CD14-positive monocyte (primary cell): ENCODE data around the gene AOPEP. TPM values are rescaled to one million over a fixed set of nuclear protein-coding genes. Genes with fewer than 3 reads are reported as not detected.
A peak's percentile ranks its signal among the peaks of the same experiment; 100 is the strongest.

Experiments used
- DNase-seq, 3 donors: peaks; one replicate each; pipeline ENCODE4 v3.0.0-alpha.2; 2011 to 2022
- H2AFZ ChIP-seq: 2 replicates; pipeline ENCODE4 v1.6.0; 2012; ENCODE audit warnings: mild to moderate bottlenecking, low read depth, low read length, inconsistent platforms; ENCODE audit not compliant: insufficient read depth, poor library complexity, severe bottlenecking
- H3K27ac ChIP-seq, 2 donors: 1 replicate in 1 of 2; 2 replicates in 1 of 2; pipeline ENCODE4 v1.5.1; 2012 to 2013; ENCODE audit warnings: low read length in 2 of 2, control low read depth in 1 of 2, inconsistent platforms in 1 of 2, low read depth in 1 of 2, mild to moderate bottlenecking in 1 of 2
- H3K27me3 ChIP-seq, 2 donors: one replicate each; pipeline versions ENCODE4 v1.6.0 to v1.6.1; 2011 to 2013; ENCODE audit warnings: low read length in 2 of 2; ENCODE audit not compliant: control insufficient read depth in 2 of 2, insufficient read depth in 2 of 2
- H3K36me3 ChIP-seq, 2 donors: replicated peaks in 1 of 2; 1 replicate in 1 of 2; 2 replicates in 1 of 2; pipeline versions ENCODE4 v1.5.1 to v1.6.1; 2012 to 2013; ENCODE audit warnings: low read length in 2 of 2, control low read depth in 1 of 2, inconsistent platforms in 1 of 2, mild to moderate bottlenecking in 1 of 2; ENCODE audit not compliant: insufficient read depth in 2 of 2, control insufficient read depth in 1 of 2
- H3K4me1 ChIP-seq, 2 donors: 1 replicate in 1 of 2; 2 replicates in 1 of 2; pipeline versions ENCODE4 v1.5.1 to v1.6.1; 2012 to 2013; ENCODE audit warnings: low read length in 2 of 2, control low read depth in 1 of 2, inconsistent platforms in 1 of 2, mild to moderate bottlenecking in 1 of 2, moderate library complexity in 1 of 2; ENCODE audit not compliant: insufficient read depth in 2 of 2, control insufficient read depth in 1 of 2
- H3K4me2 ChIP-seq: replicated peaks from 2 replicates; pipeline ENCODE3; 2012; ENCODE audit warnings: low read length, moderate library complexity, mild to moderate bottlenecking; ENCODE audit not compliant: poor library complexity, severe bottlenecking; ENCODE audit errors: extremely low read depth
- H3K4me3 ChIP-seq, 3 experiments: fragments of 200-600 bp in 1 of 3; sonication (generic) in 1 of 3; replicated peaks in 1 of 3; 1 replicate in 2 of 3; 2 replicates in 1 of 3; pipeline ENCODE4 v1.5.1; 2011 to 2013; ENCODE audit warnings: low read length in 3 of 3, mild to moderate bottlenecking in 3 of 3, control low read depth in 2 of 3, low read depth in 2 of 3, inconsistent platforms in 1 of 3, moderate library complexity in 1 of 3
- H3K79me2 ChIP-seq: 2 replicates; pipeline ENCODE4 v1.6.0; 2012; ENCODE audit warnings: mild to moderate bottlenecking, control low read depth, inconsistent platforms, low read length, moderate library complexity; ENCODE audit not compliant: insufficient read depth
- H3K9ac ChIP-seq: 2 replicates; pipeline ENCODE4 v1.6.0; 2017; ENCODE audit warnings: low read length, mild to moderate bottlenecking; ENCODE audit not compliant: insufficient read depth, poor library complexity, severe bottlenecking
- H3K9me3 ChIP-seq, 2 donors: replicated peaks in 1 of 2; 1 replicate in 1 of 2; 2 replicates in 1 of 2; pipeline versions ENCODE4 v1.5.1 to v1.6.1; 2012 to 2013; ENCODE audit warnings: low read length in 2 of 2, control low read depth in 1 of 2; ENCODE audit not compliant: control insufficient read depth in 1 of 2, insufficient read depth in 1 of 2
- H4K20me1 ChIP-seq: 2 replicates; pipeline ENCODE4 v1.6.0; 2012; ENCODE audit warnings: mild to moderate bottlenecking, low read length, control low read depth, moderate library complexity; ENCODE audit not compliant: insufficient read depth
- H3K27ac Mint-ChIP-seq, 7 donors: one replicate each; pipeline ENCODE4 v1.8.0; 2020; ENCODE audit warnings: mild to moderate bottlenecking in 7 of 7, mixed read lengths in 7 of 7, moderate library complexity in 6 of 7, inconsistent platforms in 2 of 7
- H3K27me3 Mint-ChIP-seq, 3 donors: one replicate each; pipeline ENCODE4 v1.8.0; 2021 to 2022; ENCODE audit warnings: low read depth in 3 of 3, mild to moderate bottlenecking in 3 of 3, mixed read lengths in 3 of 3, moderate library complexity in 3 of 3, inconsistent platforms in 1 of 3
- H3K36me3 Mint-ChIP-seq, 2 donors: one replicate each; pipeline ENCODE4 v1.8.0; 2020; ENCODE audit warnings: mixed read lengths in 2 of 2, inconsistent platforms in 1 of 2, mild to moderate bottlenecking in 1 of 2
- H3K4me1 Mint-ChIP-seq: one replicate; pipeline ENCODE4 v1.8.0; 2020; ENCODE audit warnings: mild to moderate bottlenecking, mixed read lengths
- H3K4me3 Mint-ChIP-seq, 2 donors: one replicate each; pipeline ENCODE4 v1.8.0; 2020; ENCODE audit warnings: mild to moderate bottlenecking in 2 of 2, mixed read lengths in 2 of 2, moderate library complexity in 1 of 2
- H3K9me3 Mint-ChIP-seq, 7 donors: one replicate each; pipeline ENCODE4 v1.8.0; 2020 to 2022; ENCODE audit warnings: mixed read lengths in 7 of 7, mild to moderate bottlenecking in 6 of 7, moderate library complexity in 6 of 7, inconsistent platforms in 2 of 7
- WGBS: methylation state at CpG from one replicate; pipeline ENCODE4 v1.1.5; 2013; ENCODE audit warnings: missing lambda C conversion rate; ENCODE audit not compliant: insufficient coverage; 5-methylcytosine and 5-hydroxymethylcytosine counted together
- intact Hi-C, 2 donors: fragments of 100-400 bp; cut with micrococcal nuclease; formaldehyde crosslinking; loops; one replicate each; pipeline versions ENCODE4 v1.15.0 to v1.15.1; 2023
- polyA plus RNA-seq, 3 donors: library from polyadenylated mRNA; depleted of rRNA in 1 of 3; unstranded in 2 of 3; stranded (reverse) in 1 of 3; fragments of 300-500 nt in 2 of 3; fragments of >200 nt in 1 of 3; fragmentation: Illumina TruSeq in 2 of 3; gene quantifications; 1 replicate in 2 of 3; 2 replicates in 1 of 3; pipeline ENCODE4 v1.2.3, GENCODE V29; 2012 to 2021
- TF ChIP-seq, protein P1 (sequence below): fragments of 200-600 bp; IDR thresholded peaks from one replicate; pipeline ENCODE4 v1.8.0; 2022; ENCODE audit warnings: antibody characterized with exemption, mild to moderate bottlenecking

AOPEP gene
- polyA plus RNA-seq, 3 donors: 3.0 to 4.1 (median 3.1) TPM

DNA sequence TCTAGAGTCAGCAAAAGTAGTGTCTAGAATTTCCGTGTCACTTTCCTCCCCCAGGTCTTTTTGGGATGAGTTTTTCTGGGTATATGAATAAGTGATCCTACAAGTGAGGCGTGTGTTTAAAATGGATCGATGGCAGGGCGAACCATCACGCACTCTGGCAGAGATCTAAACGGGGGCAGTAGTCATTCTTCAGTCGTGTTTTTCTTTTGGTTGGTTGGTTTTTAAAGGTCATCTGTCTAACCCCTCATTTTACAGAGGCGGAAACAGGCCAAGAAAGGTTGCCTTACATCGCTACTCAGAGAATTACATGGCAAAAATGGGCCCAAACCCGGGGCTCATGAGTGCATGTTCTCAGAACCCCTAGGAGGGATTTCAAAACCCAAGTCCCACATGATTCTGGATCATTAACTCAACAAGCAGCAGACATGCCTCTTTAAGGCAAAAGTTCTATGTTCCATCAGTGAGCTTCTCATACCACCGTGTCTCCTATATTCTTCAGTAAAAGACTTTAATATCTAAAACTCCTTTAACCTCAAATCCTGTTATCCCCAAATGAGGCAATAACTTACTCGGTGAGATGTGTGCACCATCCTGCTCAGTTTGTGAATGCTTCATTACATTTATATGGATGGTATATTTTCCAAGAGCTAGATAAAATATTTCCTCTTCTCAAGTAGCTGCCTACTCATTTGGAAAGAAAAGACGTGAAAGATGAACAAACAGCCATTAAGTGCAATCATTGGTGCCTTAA, 145.8 kb downstream of the AOPEP start:
- Histone ChIP-seq H3K36me3 (no peaks in the 10 kb centered on the region), H3K9ac (no peak overlapping the region), H3K4me2 (no peak overlapping the region), H3K9me3 (no peaks in the 10 kb centered on the region), H3K27ac (no peak overlapping the region), H3K4me1 (peaks cover 5 to 6% of the 10 kb centered on the region in 2 donors), H2AFZ (no peak overlapping the region), H3K27me3 (no peaks in the 10 kb centered on the region), H4K20me1 (no peaks in the 10 kb centered on the region), H3K79me2 (no peaks in the 10 kb centered on the region), H3K4me3 (no peak overlapping the region)
- intact Hi-C loops: no loop called here
- no peak for DNase-seq
- Mint-ChIP-seq H3K27me3 (peaks cover 0 to 1% (median 0%) of the 10 kb centered on the region in 3 donors), H3K27ac (peak overlapping the region in 2 of 7 donors; percentile 4 to 31), H3K36me3 (peaks cover 0 to 1% of the 10 kb centered on the region in 2 donors), H3K4me1 (peaks cover 10% of the 10 kb centered on the region), H3K4me3 (no peak overlapping the region), H3K9me3 (peaks cover 0 to 2% (median 0%) of the 10 kb centered on the region in 7 donors)
- WGBS: no CpG with 5 or more reads among the region's 13 CpGs
- TF ChIP-seq, protein P1, sequence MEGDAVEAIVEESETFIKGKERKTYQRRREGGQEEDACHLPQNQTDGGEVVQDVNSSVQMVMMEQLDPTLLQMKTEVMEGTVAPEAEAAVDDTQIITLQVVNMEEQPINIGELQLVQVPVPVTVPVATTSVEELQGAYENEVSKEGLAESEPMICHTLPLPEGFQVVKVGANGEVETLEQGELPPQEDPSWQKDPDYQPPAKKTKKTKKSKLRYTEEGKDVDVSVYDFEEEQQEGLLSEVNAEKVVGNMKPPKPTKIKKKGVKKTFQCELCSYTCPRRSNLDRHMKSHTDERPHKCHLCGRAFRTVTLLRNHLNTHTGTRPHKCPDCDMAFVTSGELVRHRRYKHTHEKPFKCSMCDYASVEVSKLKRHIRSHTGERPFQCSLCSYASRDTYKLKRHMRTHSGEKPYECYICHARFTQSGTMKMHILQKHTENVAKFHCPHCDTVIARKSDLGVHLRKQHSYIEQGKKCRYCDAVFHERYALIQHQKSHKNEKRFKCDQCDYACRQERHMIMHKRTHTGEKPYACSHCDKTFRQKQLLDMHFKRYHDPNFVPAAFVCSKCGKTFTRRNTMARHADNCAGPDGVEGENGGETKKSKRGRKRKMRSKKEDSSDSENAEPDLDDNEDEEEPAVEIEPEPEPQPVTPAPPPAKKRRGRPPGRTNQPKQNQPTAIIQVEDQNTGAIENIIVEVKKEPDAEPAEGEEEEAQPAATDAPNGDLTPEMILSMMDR: no peak

DNA sequence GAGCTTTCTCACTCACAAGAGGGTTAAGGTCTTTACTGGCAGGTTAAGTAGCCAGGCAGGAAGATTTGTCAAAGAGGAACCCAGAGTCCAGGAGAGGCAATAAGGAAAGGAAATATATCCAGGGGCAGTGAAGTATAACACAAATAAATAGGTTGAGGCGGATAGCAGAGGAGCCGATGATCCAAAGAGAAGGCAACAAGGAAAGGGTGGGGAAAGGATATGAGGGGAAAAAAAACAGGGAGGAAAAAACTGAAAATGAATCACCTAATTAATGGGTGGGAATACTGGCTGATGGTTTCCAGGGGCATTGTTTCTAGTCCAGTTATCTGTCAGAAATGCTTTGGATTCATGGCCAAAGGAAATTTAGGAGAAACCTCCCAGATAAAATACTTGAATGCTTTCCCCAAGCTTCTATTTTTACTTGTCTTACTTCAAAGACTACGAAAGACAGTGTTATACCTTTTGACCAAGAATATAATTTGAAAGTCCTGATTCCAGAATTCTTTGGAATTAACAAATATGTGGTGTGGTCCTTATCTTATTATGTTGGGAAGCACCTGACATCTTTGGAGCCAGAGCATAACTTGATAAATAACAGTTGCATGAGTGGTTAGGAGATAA, 146.5 kb downstream of the AOPEP start:
- Histone ChIP-seq H3K4me1 (no peaks in the 10 kb centered on the region), H2AFZ (no peak overlapping the region), H3K27me3 (no peaks in the 10 kb centered on the region), H3K9ac (no peak overlapping the region), H3K9me3 (no peaks in the 10 kb centered on the region), H3K4me2 (no peak overlapping the region), H3K79me2 (no peaks in the 10 kb centered on the region), H3K4me3 (no peak overlapping the region), H3K36me3 (no peaks in the 10 kb centered on the region), H3K27ac (no peak overlapping the region), H4K20me1 (no peaks in the 10 kb centered on the region)
- no peak for DNase-seq
- intact Hi-C loops: no loop called here
- Mint-ChIP-seq H3K4me1 (peaks cover 3% of the 10 kb centered on the region), H3K4me3 (no peak overlapping the region), H3K9me3 (peaks cover 0 to 2% (median 0%) of the 10 kb centered on the region in 7 donors), H3K27ac (peak overlapping the region in 1 of 7 donors; percentile 4), H3K36me3 (peaks cover 0 to 1% of the 10 kb centered on the region in 2 donors), H3K27me3 (peaks cover 0 to 1% (median 0%) of the 10 kb centered on the region in 3 donors)
- WGBS: 100% methylated on average over 2 of the region's 3 CpGs
- TF ChIP-seq, protein P1: no peak
